GM21529 (cell line): ENCODE data around the gene RALGAPA1.
"Not testable (repeated sequence)": the region's sequence is repeated elsewhere in the genome, so short reads cannot be mapped to it uniquely, and the experiment has no call there.

ENCODE experiments used
- ATAC-seq: cut with Tn5 transposase; IDR thresholded peaks from one replicate; pipeline ENCODE4 v1.9.1; 2021; ENCODE audit not compliant: unreplicated experiment

Gene RALGAPA1

GRCh38 chr14:35632271-35632670 lies 176.8 kb downstream of the RALGAPA1 start:
- ATAC-seq, result no peak

GRCh38 chr14:35631071-35631805 lies 177.9 kb downstream of the RALGAPA1 start:
- ATAC-seq, result no peak

GRCh38 chr14:35628989-35629388 lies 180.1 kb downstream of the RALGAPA1 start:
- ATAC-seq, result no peak

- not testable (repeated sequence) for ATAC-seq
Measured at GRCh38 chr14:35626947-35627346, 182.1 kb downstream of the RALGAPA1 start.

- not testable (repeated sequence) for ATAC-seq
Measured at GRCh38 chr14:35621996-35622395, 187.1 kb downstream of the RALGAPA1 start.

- ATAC-seq, result not testable (repeated sequence)
Measured at GRCh38 chr14:35619998-35620397, 189.1 kb downstream of the RALGAPA1 start.

- not testable (repeated sequence) for ATAC-seq
Measured at GRCh38 chr14:35619461-35619860, 189.6 kb downstream of the RALGAPA1 start.

- no peak for ATAC-seq
Measured at GRCh38 chr14:35617500-35617899, 191.6 kb downstream of the RALGAPA1 start.

- ATAC-seq, result no peak
Measured at GRCh38 chr14:35607380-35607779, 201.7 kb downstream of the RALGAPA1 start.

GRCh38 chr14:35600253-35600652 lies 208.8 kb downstream of the RALGAPA1 start:
- ATAC-seq, result no peak

GRCh38 chr14:35594616-35595015 lies 214.5 kb downstream of the RALGAPA1 start:
- no peak for ATAC-seq

- ATAC-seq, result not testable (repeated sequence)
Measured at GRCh38 chr14:35587373-35587772, 221.7 kb downstream of the RALGAPA1 start.

- ATAC-seq, result no peak
Measured at GRCh38 chr14:35578639-35579038, 230.5 kb downstream of the RALGAPA1 start.

GRCh38 chr14:35578135-35578534 lies 231.0 kb downstream of the RALGAPA1 start:
- no peak for ATAC-seq

- ATAC-seq, result no peak
Measured at GRCh38 chr14:35576856-35577255, 232.2 kb downstream of the RALGAPA1 start.

GRCh38 chr14:35576260-35576659 lies 232.8 kb downstream of the RALGAPA1 start:
- ATAC-seq, result no peak

GRCh38 chr14:35573911-35574310 lies 235.2 kb downstream of the RALGAPA1 start:
- ATAC-seq, result no peak

GRCh38 chr14:35571598-35571997 lies 237.5 kb downstream of the RALGAPA1 start:
- ATAC-seq, result peak; percentile 45

- no peak for ATAC-seq
Measured at GRCh38 chr14:35565871-35566464, 243.1 kb downstream of the RALGAPA1 start.

GRCh38 chr14:35558680-35559079 lies 250.4 kb downstream of the RALGAPA1 start:
- no peak for ATAC-seq

GRCh38 chr14:35557221-35557747 lies 251.8 kb downstream of the RALGAPA1 start:
- no peak for ATAC-seq

- ATAC-seq, result no peak
Measured at GRCh38 chr14:35556548-35556947, 252.5 kb downstream of the RALGAPA1 start.
